PC-9 (cell line): ENCODE data around the gene HERC4.

Experiments used
- CTCF ChIP-seq: fragments of 200-600 bp; sonication (generic); conservative IDR thresholded peaks from 2 replicates; pipeline ENCODE4 v1.6.1; 2017; ENCODE audit warnings: mixed run types, antibody characterized with exemption, mild to moderate bottlenecking, moderate library complexity
- EZH2 ChIP-seq: fragments of 200-600 bp; sonication (generic); IDR thresholded peaks from 2 replicates; pipeline ENCODE4 v1.8.0; 2017; ENCODE audit warnings: antibody characterized with exemption, low read depth

GRCh38 chr10:68007356-68007755 lies 67.7 kb downstream of the HERC4 start:
- TF ChIP-seq CTCF (no peak), EZH2 (no peak)
